ACHN (cell line): Measurements from ENCODE around the gene MEAK7.
"Not testable (repeated sequence)": the region's sequence is repeated elsewhere in the genome, so short reads cannot be mapped to it uniquely, and the experiment has no call there.

Experiments
- DNase-seq: peaks from one replicate; pipeline ENCODE4 v3.0.0-alpha.2; 2015
- in situ Hi-C: cut with HindIII; loops from 2 replicates; pipeline ENCODE4 v1.10.0; 2017; ENCODE audit warnings: low sequenced_read_pairs, low pct_ligation_motif_present, low pct_unique_long_range_greater_than_20kb

MEAK7 gene

GRCh38 chr16:84535408-84535807 lies 30.9 kb upstream of the MEAK7 start:
- in situ Hi-C loops, result no loop called here
- DNase-seq, result no peak

- in situ Hi-C loops, result no loop called here
- no peak for DNase-seq
Observed at GRCh38 chr16:84534815-84535214, 30.4 kb upstream of the MEAK7 start.

GRCh38 chr16:84532855-84533486 lies 28.5 kb upstream of the MEAK7 start:
- in situ Hi-C loops, result no loop called here
- DNase-seq, result peak; percentile 27

- in situ Hi-C loops, result no loop called here
- peak; percentile 100 for DNase-seq
Observed at GRCh38 chr16:84532291-84532724, 27.8 kb upstream of the MEAK7 start.

- in situ Hi-C loops, result no loop called here
- DNase-seq, result peak; percentile 71
Observed at GRCh38 chr16:84531671-84532111, 27.2 kb upstream of the MEAK7 start.

GRCh38 chr16:84530590-84530989 lies 26.1 kb upstream of the MEAK7 start:
- in situ Hi-C loops, result no loop called here
- DNase-seq, result no peak

- in situ Hi-C loops, result no loop called here
- no peak for DNase-seq
Observed at GRCh38 chr16:84529607-84530006, 25.1 kb upstream of the MEAK7 start.

GRCh38 chr16:84528322-84528721 lies 23.9 kb upstream of the MEAK7 start:
- in situ Hi-C loops, result no loop called here
- DNase-seq, result no peak

- in situ Hi-C loops, result no loop called here
- no peak for DNase-seq
Observed at GRCh38 chr16:84527532-84528269, 23.2 kb upstream of the MEAK7 start.

- in situ Hi-C loops, result no loop called here
- no peak for DNase-seq
Observed at GRCh38 chr16:84526794-84527531, 22.5 kb upstream of the MEAK7 start.

- DNase-seq, result not testable (repeated sequence)
- in situ Hi-C loops, result loop anchor here (25.0 kb wide), 1 partner anchor 212 kb away; no protein-coding TSS in a partner anchor
Observed at GRCh38 chr16:84524941-84525581, 20.6 kb upstream of the MEAK7 start.

- DNase-seq, result no peak
- in situ Hi-C loops, result loop anchor here (25.0 kb wide), 1 partner anchor 213 kb away; no protein-coding TSS in a partner anchor
Observed at GRCh38 chr16:84524346-84524920, 20.0 kb upstream of the MEAK7 start.

- in situ Hi-C loops, result loop anchor here (25.0 kb wide), 1 partner anchor 216 kb away; no protein-coding TSS in a partner anchor
- DNase-seq, result no peak
Observed at GRCh38 chr16:84521497-84521770, 17.0 kb upstream of the MEAK7 start.

- DNase-seq, result no peak
- in situ Hi-C loops, result loop anchor here (25.0 kb wide), 1 partner anchor 216 kb away; no protein-coding TSS in a partner anchor
Observed at GRCh38 chr16:84520725-84521496, 16.5 kb upstream of the MEAK7 start.

GRCh38 chr16:84519855-84520254 lies 15.4 kb upstream of the MEAK7 start:
- in situ Hi-C loops, result loop anchor here (25.0 kb wide), 1 partner anchor 217 kb away; no protein-coding TSS in a partner anchor
- no peak for DNase-seq

- no peak for DNase-seq
Observed at GRCh38 chr16:84518804-84519341, 14.4 kb upstream of the MEAK7 start.

GRCh38 chr16:84518220-84518619 lies 13.8 kb upstream of the MEAK7 start:
- in situ Hi-C loops, result loop anchor here (25.0 kb wide), 1 partner anchor 219 kb away; no protein-coding TSS in a partner anchor
- peak; percentile 40 for DNase-seq

More at GRCh38 chr16:84518804-84519341, 14.4 kb upstream of the MEAK7 start:
- in situ Hi-C loops, result loop anchor here (25.0 kb wide), 1 partner anchor 218 kb away; no protein-coding TSS in a partner anchor
